SK-N-SH treated with all-trans-retinoic acid at 6 μM for 48 hours (cell line): Measurements from ENCODE around the gene RPUSD4.

Source experiments
- ARNTL ChIP-seq: fragments of 450-650 bp; formaldehyde crosslinking; IDR thresholded peaks from 2 replicates; pipeline ENCODE4 v1.5.0; 2020; ENCODE audit warnings: low read depth, mild to moderate bottlenecking, moderate library complexity, borderline replicate concordance
- CREB5 ChIP-seq: fragments of 250-450 bp; sonication (Bioruptor Pico); IDR thresholded peaks from 2 replicates; pipeline ENCODE4 v1.5.1; 2020; ENCODE audit warnings: low read depth, mild to moderate bottlenecking, moderate library complexity
- CSRNP3 ChIP-seq: fragments of 250-450 bp; sonication (Bioruptor Pico); IDR thresholded peaks from 2 replicates; pipeline ENCODE4 v1.5.1; 2021; ENCODE audit warnings: mild to moderate bottlenecking, moderate library complexity
- ESRRG ChIP-seq: fragments of 250-450 bp; sonication (Bioruptor Pico); IDR thresholded peaks from 2 replicates; pipeline ENCODE4 v1.6.1; 2021; ENCODE audit warnings: mild to moderate bottlenecking
- ISL1 ChIP-seq: fragments of 250-450 bp; sonication (Bioruptor Pico); IDR thresholded peaks from 2 replicates; pipeline ENCODE4 v2.1.2; 2022; ENCODE audit warnings: mild to moderate bottlenecking, moderate library complexity
- OSR1 ChIP-seq: fragments of 250-450 bp; sonication (Bioruptor Pico); IDR thresholded peaks from 2 replicates; pipeline ENCODE4 v1.8.0; 2022; ENCODE audit warnings: moderate library complexity, mild to moderate bottlenecking, inconsistent platforms
- PATZ1 ChIP-seq: fragments of 250-450 bp; sonication (Bioruptor Pico); IDR thresholded peaks from 2 replicates; pipeline ENCODE4 v1.8.0; 2020; ENCODE audit warnings: mild to moderate bottlenecking, moderate library complexity, borderline replicate concordance
- ZC3H10 ChIP-seq: fragments of 250-450 bp; sonication (Bioruptor Pico); IDR thresholded peaks from 2 replicates; pipeline ENCODE4 v1.5.1; 2021; ENCODE audit warnings: mild to moderate bottlenecking, moderate library complexity
- ZFP30 ChIP-seq: fragments of 450-650 bp; formaldehyde crosslinking; IDR thresholded peaks from 2 replicates; pipeline ENCODE4 v1.5.0; 2022; ENCODE audit warnings: mild to moderate bottlenecking, moderate library complexity
- ZNF565 ChIP-seq: fragments of 450-650 bp; formaldehyde crosslinking; conservative IDR thresholded peaks from 2 replicates; pipeline ENCODE4 v1.5.0; 2020; ENCODE audit warnings: low read depth, mild to moderate bottlenecking, moderate library complexity
- ZNF8 ChIP-seq: fragments of 450-650 bp; formaldehyde crosslinking; IDR thresholded peaks from 2 replicates; pipeline ENCODE4 v1.5.0; 2020; ENCODE audit warnings: mild to moderate bottlenecking, moderate library complexity
- TF ChIP-seq, protein P1 (sequence below): fragments of 250-450 bp; sonication (Bioruptor Pico); IDR thresholded peaks from 2 replicates; pipeline ENCODE4 v1.5.0; 2020; ENCODE audit warnings: mild to moderate bottlenecking, moderate library complexity
- TF ChIP-seq, protein P2 (sequence below): fragments of 250-450 bp; sonication (Bioruptor Pico); IDR thresholded peaks from 2 replicates; pipeline ENCODE4 v1.8.0; 2021; ENCODE audit warnings: low read depth, mild to moderate bottlenecking, moderate library complexity, borderline replicate concordance

DNA sequence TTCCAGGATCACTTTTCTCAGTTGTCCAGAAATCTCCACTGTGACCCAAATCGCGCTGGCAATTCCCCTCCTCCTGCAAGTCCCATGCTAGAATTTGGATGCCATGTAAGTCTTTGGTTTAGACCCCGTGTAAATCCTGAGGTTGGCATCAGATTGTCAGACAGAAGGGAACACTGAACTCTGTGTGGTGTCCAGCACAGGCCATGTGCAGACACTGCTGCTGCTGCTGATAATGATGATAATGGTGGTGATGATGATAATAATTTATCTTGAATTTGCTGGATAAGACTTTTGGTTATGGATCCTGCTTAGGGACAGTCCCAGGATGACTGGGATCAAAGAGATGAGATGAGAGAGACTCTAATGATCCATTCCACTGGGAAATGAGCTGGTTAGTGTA lies 45.0 kb downstream of the RPUSD4 start:
- no peak for TF ChIP-seq ZNF8 (CRISPR knock-in tag)
- no peak for TF ChIP-seq ZNF565
- no peak for TF ChIP-seq ISL1 (CRISPR knock-in tag)
- TF ChIP-seq ZC3H10 (CRISPR knock-in tag): no peak
- TF ChIP-seq, protein P1, sequence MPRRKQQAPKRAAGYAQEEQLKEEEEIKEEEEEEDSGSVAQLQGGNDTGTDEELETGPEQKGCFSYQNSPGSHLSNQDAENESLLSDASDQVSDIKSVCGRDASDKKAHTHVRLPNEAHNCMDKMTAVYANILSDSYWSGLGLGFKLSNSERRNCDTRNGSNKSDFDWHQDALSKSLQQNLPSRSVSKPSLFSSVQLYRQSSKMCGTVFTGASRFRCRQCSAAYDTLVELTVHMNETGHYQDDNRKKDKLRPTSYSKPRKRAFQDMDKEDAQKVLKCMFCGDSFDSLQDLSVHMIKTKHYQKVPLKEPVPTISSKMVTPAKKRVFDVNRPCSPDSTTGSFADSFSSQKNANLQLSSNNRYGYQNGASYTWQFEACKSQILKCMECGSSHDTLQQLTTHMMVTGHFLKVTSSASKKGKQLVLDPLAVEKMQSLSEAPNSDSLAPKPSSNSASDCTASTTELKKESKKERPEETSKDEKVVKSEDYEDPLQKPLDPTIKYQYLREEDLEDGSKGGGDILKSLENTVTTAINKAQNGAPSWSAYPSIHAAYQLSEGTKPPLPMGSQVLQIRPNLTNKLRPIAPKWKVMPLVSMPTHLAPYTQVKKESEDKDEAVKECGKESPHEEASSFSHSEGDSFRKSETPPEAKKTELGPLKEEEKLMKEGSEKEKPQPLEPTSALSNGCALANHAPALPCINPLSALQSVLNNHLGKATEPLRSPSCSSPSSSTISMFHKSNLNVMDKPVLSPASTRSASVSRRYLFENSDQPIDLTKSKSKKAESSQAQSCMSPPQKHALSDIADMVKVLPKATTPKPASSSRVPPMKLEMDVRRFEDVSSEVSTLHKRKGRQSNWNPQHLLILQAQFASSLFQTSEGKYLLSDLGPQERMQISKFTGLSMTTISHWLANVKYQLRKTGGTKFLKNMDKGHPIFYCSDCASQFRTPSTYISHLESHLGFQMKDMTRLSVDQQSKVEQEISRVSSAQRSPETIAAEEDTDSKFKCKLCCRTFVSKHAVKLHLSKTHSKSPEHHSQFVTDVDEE (CRISPR knock-in tag): no peak
- TF ChIP-seq CSRNP3: no peak
- no peak for TF ChIP-seq ZFP30 (CRISPR knock-in tag)
- TF ChIP-seq PATZ1 (CRISPR knock-in tag): no peak
- TF ChIP-seq OSR1 (CRISPR knock-in tag): no peak
- TF ChIP-seq CREB5 (CRISPR knock-in tag): no peak
- no peak for TF ChIP-seq ESRRG (CRISPR knock-in tag)
- TF ChIP-seq, protein P2, sequence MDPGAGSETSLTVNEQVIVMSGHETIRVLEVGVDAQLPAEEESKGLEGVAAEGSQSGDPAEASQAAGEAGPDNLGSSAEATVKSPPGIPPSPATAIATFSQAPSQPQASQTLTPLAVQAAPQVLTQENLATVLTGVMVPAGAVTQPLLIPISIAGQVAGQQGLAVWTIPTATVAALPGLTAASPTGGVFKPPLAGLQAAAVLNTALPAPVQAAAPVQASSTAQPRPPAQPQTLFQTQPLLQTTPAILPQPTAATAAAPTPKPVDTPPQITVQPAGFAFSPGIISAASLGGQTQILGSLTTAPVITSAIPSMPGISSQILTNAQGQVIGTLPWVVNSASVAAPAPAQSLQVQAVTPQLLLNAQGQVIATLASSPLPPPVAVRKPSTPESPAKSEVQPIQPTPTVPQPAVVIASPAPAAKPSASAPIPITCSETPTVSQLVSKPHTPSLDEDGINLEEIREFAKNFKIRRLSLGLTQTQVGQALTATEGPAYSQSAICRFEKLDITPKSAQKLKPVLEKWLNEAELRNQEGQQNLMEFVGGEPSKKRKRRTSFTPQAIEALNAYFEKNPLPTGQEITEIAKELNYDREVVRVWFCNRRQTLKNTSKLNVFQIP (CRISPR knock-in tag): no peak
- TF ChIP-seq ARNTL: no peak
